SW480 (cell line): ENCODE data around the gene SH3BGRL3.
"Not testable (repeated sequence)": the region's sequence is repeated elsewhere in the genome, so short reads cannot be mapped to it uniquely, and the experiment has no call there.

ENCODE experiments used
- DNase-seq: peaks from one replicate; pipeline ENCODE4 v3.0.0-alpha.2; 2016; ENCODE audit warnings: low spot score

The SH3BGRL3 gene

GRCh38 chr1:26279456-26280332, at the start of gene SH3BGRL3:
SH3BGRL3 (plus strand) TSS chr1:26280086; CDS start chr1:26280156, 70 bp downstream.
- peak; percentile 80 for DNase-seq

GRCh38 chr1:26230682-26231081, 49.2 kb upstream of the SH3BGRL3 start:
- not testable (repeated sequence) for DNase-seq

- peak; percentile 95 for DNase-seq
Observed at GRCh38 chr1:26233903-26234643, 45.8 kb upstream of the SH3BGRL3 start, which contains the start of gene CEP85. CEP85 (plus strand) TSS chr1:26234200; CDS start chr1:26239784, 5,584 bp downstream.

GRCh38 chr1:26234644-26235370, 45.1 kb upstream of the SH3BGRL3 start:
- DNase-seq = no peak

- DNase-seq = no peak
Observed at GRCh38 chr1:26237230-26237966, 42.5 kb upstream of the SH3BGRL3 start.

- no peak for DNase-seq
Observed at GRCh38 chr1:26239936-26240335, 40.0 kb upstream of the SH3BGRL3 start.

- no peak for DNase-seq
Observed at GRCh38 chr1:26252718-26253117, 27.2 kb upstream of the SH3BGRL3 start.

- no peak for DNase-seq
Observed at GRCh38 chr1:26254404-26254803, 25.5 kb upstream of the SH3BGRL3 start.

GRCh38 chr1:26257222-26257621, 22.7 kb upstream of the SH3BGRL3 start:
- no peak for DNase-seq

GRCh38 chr1:26259005-26259404, 20.9 kb upstream of the SH3BGRL3 start:
- no peak for DNase-seq

- no peak for DNase-seq
Observed at GRCh38 chr1:26259578-26259977, 20.3 kb upstream of the SH3BGRL3 start.

- no peak for DNase-seq
Observed at GRCh38 chr1:26263212-26263611, 16.7 kb upstream of the SH3BGRL3 start.

- DNase-seq = no peak
Observed at GRCh38 chr1:26265405-26265804, 14.5 kb upstream of the SH3BGRL3 start.

- no peak for DNase-seq
Observed at GRCh38 chr1:26268290-26269197, 11.3 kb upstream of the SH3BGRL3 start.

- no peak for DNase-seq
Observed at GRCh38 chr1:26269198-26269550, 10.7 kb upstream of the SH3BGRL3 start.

GRCh38 chr1:26274801-26275425, 5.0 kb upstream of the SH3BGRL3 start:
- no peak for DNase-seq

- peak; percentile 81 for DNase-seq
Observed at GRCh38 chr1:26275580-26276431, 4.1 kb upstream of the SH3BGRL3 start.

- no peak for DNase-seq
Observed at GRCh38 chr1:26276432-26276838, 3.5 kb upstream of the SH3BGRL3 start.

- no peak for DNase-seq
Observed at GRCh38 chr1:26277261-26277661, 2.6 kb upstream of the SH3BGRL3 start.
